GM19240 (cell line): Measurements from ENCODE around the gene B4GALT3.
"Not testable (repeated sequence)": the region's sequence is repeated elsewhere in the genome, so short reads cannot be mapped to it uniquely, and the experiment has no call there.

Source experiments
- DNase-seq: peaks from one replicate; pipeline ENCODE4 v3.0.0; 2011; ENCODE audit warnings: low spot score; ENCODE audit not compliant: insufficient read length

Gene B4GALT3

DNA sequence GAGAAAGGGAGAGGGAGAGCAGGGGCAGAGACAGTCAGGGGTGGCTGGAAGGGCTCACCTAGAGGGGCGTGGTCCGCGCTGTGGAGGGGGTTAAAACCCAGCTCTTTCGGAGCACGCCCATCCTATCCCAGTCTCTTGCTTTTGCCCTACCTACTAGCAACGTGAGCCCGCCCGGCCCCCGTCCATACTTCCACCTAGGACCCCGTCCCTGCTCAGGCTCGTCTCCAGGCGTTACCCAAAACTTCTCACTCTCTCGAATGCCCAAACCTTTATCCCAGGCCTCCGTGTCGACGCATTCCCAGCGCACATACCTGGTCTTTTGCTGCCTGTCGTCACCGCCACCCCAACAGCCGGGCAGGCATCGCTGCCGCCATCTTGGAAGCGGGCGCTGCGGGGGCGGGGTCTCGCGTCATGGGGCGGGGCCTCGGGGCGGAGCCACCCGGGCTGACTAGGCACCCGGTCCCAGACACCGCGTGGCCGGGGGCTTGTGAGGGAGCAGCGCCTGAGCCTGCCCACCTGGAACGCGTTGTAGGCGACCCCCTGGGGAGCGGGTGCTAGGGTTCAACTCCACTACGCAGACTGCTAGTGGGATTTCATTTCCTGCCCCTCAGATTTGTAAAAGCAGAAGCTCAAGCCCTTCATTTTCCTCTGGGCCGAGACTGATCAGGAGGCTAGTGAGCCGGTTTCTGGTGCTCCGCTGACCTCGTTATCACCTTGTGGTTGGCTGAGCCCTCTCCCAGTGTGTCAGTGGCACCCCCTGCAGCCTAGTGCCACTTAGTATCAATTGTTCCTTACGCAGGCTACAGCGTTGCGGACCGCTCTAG, at the start of gene B4GALT3:
Gene B4GALT3 (minus strand): TSS at position 396 of the 824 bp plus-strand sequence. CDS start 1,447 bp downstream, outside the sequence.
- DNase-seq, result peak; percentile 82

DNA sequence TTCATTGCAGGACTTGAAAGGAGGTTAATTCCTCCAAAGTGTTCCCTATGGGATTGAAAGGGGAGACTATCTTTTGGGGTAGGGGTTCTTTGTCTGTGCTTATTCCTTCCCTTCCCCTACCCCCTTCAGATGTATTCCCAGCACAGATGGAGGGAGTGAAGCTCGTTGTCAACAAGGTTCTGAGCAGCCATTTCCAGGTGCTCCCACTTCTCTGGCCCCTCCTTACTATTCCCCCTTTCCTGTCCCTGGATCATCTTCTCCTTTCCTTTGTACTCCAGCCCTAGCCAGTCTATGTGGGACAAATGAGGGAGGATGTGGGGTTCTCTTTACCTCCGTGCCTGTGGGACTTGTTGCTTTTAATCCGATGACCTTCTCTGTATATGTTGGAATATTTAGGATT, 49.5 kb upstream of the B4GALT3 start:
- no peak for DNase-seq

DNA sequence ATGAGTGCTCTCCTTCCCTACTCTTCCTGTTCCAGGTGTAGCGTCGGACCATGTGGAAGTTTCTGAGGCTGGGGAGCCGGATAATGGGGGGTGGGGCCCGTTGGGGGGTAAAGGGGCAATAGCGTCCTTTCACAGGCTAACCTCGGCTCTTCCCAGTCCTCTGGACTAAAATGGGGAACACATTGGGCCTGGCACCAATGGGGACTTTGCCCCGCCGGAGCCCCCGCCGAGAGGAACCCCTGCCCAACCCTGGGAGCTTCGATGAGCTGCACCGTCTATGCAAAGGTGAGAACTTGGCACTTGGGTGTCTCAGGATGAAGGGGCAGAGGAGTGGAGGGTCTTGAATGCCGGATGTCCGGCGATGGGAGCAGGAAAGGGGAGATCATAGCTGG, 49.0 kb upstream of the B4GALT3 start:
- no peak for DNase-seq

DNA sequence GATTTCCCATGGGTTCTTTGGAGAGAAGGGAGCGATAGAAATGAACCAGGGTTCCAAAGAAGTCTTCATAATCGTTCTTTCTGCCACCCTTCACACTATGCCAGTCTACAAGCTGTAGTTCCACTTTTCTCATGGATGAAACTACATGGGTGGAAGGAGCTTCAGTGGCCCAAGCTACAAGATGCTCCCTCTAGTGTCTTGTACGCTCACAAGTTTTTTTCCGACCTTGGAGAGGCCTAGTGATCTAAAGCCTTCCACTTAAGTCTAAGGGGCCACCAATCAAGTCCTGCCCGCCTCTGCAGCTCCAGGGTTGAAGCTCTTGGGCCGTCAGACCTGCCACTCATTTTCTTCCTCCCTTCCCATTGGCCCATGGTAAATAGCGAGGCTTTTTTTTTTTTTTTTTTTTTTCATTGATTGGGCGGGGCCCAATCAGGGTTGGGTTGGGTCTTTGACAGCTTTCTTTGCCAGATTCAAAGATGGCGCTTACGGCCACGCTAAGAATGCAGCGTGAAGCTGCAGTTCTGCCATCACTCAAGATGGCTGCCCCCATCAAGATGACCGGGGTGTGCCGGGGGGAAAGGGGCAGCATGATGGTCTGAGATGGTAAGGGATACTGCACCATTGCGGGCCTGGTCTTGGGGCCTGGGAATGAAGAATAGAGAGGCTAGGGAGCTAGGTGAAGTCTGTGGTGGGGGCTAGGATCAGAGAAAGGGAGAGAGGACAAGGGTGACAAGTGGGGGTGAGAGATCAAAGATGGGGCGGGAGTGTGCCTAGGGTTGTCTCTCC, 48.4 kb upstream of the B4GALT3 start, which contains the start of gene TOMM40L:
Gene TOMM40L (plus strand): TSS at position 527 of the 786 bp plus-strand sequence. CDS start 430 bp downstream, outside the sequence.
- peak; percentile 94 for DNase-seq

DNA sequence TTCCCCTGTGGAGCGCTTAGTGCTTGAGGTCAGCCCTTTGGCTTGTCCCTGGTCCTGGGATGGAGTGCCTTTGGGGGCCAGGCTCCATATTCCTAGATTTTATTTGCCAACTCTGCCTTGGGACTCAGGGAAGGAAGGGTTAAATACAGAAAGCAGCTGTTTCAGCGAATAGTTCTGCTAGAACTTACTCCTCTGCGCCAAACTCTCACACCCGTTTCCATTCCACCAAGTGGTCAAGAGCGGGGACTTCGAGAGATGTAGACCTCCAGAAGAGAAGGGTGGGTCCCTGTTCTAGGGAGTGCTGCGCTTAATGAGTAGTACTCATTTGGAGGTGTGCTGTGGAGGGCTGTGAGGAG, 47.8 kb upstream of the B4GALT3 start:
- DNase-seq, result no peak

DNA sequence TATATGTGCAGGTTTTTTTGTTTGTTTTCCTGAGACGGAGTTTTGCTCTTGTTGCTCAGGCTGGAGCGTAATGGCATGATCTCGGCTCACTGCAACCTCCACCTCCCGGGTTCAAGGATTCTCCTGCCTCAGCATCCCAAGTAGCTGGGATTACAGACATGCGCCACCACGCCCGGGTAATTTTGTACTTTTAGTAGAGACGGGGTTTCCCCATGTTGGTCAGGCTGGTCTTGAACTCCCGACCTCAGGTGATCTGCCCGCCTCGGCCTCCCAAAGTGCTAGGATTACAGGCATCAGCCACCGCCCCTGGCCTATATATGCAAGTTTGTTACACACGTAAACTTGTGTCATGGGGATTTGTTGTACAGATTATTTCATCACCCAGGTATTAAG, 47.4 kb upstream of the B4GALT3 start:
- DNase-seq, result not testable (repeated sequence)

DNA sequence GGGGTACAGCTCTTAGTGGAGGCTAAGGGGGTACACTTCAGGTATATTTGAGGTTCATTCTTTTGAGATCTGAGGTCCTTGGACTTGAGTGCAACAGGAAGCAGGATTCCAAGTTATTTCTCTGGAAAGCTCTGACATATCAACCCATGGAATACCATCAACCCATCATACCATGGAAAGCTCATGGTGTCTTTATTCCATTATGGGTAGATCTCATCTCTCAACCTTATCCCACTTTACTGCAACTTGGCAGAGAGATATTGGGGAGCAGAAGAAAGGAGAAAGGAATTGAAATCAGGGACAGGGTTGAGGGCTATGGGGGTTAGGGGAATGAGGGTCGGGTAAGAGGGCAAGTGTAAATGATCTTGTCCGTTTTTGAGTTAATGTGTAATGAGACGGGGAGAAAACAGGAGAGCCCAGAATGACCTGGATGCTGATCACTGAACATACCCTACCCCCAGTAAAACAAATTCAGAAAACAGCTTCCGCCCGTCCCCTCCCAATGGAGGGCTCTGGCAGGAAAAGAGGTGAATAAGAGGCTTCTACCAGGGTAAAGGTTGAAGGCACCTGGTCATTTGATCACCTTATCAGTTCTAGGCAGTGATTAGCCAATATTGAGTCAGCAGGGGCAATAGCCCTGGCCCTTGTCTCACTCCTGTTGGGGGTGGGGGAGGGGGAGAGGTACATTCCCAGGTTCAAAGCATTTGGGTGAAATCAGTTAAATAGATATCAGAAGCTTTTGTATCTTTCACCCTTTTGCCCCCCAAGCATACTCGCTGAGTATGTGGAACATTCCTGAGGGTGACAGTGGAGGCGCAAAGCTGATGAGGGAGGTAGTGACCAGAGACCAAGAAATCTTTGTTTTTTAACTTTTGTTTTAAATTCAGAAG, 46.7 kb upstream of the B4GALT3 start:
- DNase-seq, result no peak

DNA sequence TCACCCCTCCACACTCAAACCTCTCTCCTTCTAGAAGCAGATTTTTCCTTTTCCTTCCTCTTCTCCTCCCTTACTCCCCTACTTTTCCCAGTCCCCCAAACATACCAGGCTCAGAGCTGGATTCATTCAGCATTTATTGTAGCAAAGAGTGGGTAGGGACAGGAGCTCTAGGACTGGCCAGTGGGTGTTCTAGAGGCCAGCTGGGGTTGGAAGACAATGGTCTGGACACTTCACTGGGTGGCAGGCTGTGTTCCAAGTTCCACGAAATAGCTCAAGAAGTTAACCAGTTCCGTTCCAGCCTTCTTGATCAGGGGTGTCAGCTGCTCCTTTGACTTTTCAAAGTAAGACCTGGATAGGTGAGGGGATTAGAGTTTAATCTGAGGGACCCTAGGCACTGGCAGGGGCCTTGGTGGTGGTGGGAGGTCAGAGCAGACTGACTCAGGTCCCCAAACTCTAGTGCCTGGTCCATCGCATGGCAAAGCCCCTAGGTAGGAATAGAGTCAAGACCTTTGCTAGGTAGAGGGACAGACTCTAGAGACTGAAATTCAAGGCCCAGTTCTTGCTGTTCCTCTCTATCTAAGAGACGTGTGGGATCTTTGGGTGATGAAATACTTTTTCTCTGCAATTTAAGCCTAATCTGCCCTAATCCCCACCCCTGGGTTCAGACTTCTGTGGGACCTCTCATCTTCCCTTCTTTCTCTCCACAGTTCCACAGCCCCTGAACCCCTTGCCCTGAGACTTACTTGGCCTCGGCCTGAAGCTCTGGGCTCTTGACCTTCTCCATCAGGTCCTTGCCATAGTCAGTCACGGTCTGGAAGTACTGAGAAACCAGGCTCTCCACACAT, 45.1 kb upstream of the B4GALT3 start:
- DNase-seq, result no peak

DNA sequence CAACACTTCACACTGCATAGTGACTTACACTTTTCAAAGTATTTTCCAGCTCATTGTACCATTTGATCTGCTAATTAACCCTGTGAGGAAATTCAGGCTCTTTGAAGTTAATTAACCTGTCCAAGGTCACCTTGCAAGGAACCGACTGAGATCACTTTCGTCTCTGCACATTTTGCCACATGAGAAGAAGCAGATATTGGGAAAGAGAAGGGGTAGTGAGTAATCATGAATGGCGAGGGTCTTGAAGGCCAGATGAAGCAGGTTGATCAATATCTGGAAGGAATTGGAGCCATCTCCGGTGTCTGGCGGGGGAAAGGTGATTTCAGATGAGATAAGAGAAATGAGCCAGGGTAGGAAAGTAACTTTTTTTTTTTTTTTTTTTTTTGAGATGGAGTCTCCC, 42.7 kb upstream of the B4GALT3 start:
- no peak for DNase-seq

DNA sequence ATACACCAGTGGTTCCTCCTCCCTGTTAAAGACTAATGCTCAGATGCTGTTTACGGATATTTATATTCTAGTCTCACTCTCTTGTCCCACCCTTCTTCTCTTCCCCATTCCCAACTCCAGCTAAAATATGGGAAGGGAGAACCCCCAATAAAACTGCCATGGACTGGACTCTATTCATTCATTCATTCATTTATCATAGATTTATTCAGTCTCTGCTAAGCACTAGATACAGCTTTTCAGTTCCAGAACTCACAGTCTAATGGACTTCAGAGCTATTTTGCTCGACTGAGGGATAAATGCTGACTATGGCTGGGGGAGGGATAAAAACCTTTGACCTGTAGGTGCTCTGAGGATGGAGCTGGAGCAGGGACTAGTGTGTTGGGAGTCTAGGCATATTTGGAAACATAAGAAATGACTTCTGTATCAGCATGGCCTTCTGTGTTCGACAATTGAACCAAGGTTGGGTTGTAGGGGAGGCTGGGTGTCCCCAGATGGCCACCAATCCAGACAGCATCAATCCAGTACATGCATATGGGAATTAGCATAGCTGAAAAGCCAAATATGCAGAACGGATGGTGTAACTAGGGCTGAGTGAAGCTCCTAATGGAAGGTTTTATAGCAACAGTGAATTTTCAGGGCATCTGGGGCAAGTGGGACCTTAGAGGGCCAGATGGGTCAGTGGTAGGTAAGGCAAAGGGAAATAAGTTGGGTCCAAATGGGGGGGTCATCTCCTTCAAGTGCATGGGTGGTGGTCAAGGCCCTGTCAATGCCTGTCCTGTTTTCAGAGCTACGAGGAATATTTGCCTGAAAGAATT, 42.0 kb upstream of the B4GALT3 start:
- DNase-seq, result no peak

DNA sequence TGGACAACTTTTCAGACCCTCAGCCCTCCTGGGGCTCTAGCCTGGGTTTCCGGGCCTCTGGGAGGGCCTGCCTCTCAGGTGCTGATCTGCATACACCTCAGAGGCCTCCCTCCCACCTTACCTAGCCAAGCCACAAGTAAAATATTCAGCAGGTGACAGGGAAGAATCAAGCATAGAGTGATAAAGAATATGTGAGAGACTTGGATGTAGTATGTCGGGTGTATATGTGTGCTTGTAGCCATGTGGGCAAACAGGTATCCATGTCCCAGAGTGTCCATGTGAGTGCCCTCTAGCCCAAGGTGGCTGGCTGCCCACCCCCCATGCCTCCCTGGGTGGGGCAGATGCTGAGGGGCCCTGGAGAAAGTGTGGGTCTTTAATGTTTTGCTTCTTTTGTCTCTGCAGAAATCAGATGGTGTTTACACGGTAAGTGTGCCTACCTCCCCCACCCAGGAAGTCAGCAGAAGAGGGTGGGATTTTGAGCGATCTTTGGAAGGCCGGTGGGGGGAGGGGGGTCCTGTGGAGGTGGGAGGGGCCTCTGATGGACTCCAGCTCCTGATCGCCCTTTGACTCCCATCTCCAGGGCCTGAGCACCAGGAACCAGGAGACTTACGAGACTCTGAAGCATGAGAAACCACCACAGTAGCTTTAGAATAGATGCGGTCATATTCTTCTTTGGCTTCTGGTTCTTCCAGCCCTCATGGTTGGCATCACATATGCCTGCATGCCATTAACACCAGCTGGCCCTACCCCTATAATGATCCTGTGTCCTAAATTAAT, 41.2 kb upstream of the B4GALT3 start:
- DNase-seq, result no peak

DNA sequence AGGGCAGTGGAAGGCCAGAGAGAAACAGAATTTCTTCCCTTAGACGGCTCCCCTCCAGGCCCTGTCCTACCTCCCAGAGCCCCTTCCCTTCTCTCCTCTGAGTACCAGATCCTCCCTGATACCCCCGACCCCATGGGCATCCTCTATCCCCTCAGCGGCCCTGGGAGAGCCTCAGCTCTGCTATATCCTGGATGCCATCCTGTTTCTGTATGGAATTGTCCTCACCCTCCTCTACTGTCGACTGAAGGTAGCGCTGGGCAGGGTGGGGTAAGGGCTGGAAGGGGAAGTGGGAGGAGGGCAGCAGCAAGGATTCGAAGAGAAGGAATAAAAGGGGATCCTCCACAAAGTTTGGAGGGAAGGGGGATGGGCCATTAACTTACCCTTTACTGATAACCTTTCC, 40.5 kb upstream of the B4GALT3 start:
- DNase-seq, result no peak

DNA sequence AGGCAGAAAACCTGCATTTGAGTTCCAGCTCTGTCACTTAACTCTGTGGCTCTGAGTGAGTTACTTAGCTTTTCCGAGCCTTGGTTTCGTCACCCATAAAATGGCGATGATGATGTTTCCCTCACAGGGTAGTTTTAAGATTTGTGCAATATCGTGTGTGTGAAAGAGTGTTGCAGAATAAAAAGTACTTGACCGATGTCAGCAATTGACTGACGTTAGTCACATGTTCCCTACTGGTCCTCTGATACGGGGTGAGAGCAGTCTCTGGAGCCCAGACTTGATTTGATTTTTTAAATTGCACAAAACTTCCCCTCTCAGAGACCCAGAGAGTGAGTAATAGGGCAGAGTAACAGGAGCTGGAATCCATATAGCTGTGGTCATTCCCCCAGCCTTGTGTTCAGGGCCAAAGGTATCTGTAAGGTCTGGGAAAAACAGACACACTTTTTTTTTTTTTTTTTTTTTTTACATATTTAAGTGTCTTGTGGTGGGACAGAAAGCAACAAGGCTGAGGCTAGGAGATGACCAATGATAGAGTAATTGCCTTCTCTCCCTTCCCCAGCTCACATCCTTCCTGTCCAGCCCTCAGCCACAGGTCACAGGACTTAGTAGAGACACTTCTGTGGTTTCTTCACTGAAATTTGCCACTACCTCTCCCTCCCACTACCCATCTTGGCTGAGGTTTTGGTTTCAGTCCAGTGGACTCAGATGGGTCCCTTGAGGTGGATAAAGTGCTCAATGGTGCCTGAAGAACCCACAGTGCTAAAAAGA, 39.8 kb upstream of the B4GALT3 start:
- peak; percentile 36 for DNase-seq

DNA sequence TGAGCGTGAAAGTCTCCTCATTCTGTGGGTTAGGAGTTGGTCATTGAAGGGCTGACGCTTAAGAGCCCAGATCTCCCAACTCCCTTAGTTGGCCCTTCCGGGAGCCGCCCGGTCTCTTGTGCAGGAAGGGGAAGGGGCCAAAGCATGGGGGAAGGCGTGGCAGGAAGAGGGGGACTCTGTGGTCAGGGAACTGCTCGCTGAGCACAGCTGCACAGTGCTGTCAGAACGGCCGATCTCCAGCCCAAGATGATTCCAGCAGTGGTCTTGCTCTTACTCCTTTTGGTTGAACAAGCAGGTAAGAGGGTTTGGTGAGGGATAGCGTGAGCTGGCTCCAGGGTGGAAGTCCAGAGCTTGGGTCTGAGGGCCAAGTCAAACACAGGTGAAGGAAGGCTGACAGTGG, 37.8 kb upstream of the B4GALT3 start, which contains the start of gene FCER1G:
Gene FCER1G (plus strand): TSS at position 220 of the 400 bp plus-strand sequence. CDS start 27 bp downstream, at position 247.
- no peak for DNase-seq

DNA sequence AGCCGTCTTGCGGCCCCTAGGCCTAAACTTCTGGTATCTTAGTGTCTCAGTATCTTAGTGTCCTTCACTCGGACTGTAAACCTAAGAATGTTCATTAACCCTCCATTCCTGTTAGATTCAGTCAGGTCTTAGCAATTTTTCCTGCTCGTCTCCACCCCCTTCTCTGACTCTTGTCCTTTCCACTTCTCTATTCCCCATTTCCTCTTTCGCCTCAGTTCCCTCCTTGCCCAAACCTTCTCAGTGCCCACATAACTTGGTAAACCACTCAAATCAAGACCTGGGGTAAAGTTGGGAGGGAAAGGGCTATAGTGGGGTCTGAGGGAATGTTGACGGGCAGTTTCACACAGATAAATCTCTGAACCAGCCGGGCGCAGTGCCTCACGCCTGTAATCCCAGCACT, 37.1 kb upstream of the B4GALT3 start:
- DNase-seq, result no peak

DNA sequence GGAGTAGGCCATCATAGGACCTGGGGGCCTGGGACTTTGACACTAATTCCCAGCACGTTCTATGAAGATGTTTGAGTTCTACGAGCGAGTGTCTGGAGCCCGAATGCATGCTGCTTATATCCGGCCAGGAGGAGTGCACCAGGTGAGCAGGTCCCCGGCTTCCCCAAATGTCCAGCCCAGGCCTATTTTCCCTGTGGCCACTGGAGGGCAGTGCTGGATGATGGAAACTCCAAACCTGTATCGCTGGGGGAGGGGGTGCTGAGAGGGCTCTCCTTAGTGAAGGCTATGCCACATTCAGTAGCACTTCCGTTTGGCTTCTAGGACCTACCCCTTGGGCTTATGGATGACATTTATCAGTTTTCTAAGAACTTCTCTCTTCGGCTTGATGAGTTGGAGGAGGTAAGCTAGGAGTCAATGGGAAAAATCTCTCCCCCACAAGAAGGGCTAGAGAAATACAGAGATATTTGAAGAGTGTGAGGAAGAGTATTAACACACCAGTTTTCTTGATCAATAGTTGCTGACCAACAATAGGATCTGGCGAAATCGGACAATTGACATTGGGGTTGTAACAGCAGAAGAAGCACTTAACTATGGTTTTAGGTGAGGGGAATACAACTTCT, 32.6 kb upstream of the B4GALT3 start:
- peak; percentile 64 for DNase-seq

DNA sequence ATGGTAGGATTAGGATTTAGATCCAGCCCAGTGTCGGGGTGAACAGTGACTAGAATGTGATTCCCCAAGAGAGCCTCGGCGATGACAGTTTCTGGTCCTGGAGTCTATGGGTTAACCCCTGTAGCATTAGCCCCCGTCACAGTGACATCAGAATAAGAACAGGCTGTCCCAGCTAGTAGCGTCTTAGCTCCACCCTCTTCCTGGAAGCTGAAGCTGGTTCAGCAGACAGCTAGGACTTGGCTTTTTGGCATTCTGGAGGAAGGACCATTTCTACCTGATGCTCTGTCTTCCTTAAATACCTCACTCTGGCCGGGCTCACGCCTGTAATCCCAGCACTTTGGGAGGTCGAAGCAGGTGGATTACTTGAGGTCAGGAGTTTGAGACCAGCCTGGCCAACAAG, 29.9 kb upstream of the B4GALT3 start:
- no peak for DNase-seq
